ENCODE measurements around the gene MLF2.

DNA sequence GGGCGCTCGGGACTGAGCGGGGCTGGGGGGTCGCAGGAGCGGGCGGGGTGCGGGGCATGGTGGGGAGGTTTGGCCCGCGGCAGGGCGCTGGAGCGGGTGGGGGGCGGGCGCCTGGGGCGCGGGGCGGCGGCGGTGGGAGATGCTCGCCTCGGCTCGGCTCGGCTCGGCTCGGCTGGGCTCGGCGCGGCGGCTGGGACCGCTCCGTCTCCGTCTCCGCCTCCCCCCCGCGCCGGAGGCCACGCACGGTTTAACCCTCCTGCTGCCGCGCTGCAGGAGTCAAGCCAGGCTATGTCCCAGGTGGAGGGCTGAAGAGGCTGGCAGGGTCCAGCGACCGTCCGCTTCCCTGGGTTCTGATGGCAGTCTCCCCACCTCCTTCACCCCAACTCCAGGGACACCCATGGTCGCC is 52.3 kb downstream of the MLF2 start, which contains the start of gene PIANP:
- TF ChIP-seq, protein P1, sequence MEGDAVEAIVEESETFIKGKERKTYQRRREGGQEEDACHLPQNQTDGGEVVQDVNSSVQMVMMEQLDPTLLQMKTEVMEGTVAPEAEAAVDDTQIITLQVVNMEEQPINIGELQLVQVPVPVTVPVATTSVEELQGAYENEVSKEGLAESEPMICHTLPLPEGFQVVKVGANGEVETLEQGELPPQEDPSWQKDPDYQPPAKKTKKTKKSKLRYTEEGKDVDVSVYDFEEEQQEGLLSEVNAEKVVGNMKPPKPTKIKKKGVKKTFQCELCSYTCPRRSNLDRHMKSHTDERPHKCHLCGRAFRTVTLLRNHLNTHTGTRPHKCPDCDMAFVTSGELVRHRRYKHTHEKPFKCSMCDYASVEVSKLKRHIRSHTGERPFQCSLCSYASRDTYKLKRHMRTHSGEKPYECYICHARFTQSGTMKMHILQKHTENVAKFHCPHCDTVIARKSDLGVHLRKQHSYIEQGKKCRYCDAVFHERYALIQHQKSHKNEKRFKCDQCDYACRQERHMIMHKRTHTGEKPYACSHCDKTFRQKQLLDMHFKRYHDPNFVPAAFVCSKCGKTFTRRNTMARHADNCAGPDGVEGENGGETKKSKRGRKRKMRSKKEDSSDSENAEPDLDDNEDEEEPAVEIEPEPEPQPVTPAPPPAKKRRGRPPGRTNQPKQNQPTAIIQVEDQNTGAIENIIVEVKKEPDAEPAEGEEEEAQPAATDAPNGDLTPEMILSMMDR (IDR thresholded peaks at IDR 0.05; ENCODE audit: low read length) = no peak
- TF ChIP-seq EZH2 (optimal IDR thresholded peaks at IDR 0.05; ENCODE audit: low read depth, low read length) = no peak
- TF ChIP-seq EZH2phosphoT487 (IDR thresholded peaks at IDR 0.05; ENCODE audit: low read length) = no peak
